ENCODE data around the gene C11orf98.
"Not testable (repeated sequence)": the region's sequence is repeated elsewhere in the genome, so short reads cannot be mapped to it uniquely, and the experiment has no call there.

DNA sequence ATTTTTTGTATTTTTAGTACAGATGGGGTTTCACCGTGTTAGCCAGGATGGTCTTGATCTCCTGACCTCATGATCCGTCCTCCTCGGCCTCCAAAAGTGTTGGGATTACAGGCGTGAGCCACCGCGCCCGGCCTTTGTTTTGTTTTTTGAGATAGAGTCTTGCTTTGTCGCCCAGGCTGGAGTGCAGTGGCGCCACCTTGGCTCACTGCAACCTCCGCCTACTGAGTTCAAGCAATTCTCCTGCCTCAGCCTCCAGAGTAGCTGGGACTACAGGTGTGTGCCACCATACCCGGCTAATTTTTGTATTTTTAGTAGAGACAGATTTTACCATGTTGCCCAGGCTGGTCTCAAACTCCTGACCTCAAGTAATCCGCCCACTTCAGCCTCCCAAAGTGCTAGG is 14.7 kb downstream of the C11orf98 start:
- not testable (repeated sequence) for TF ChIP-seq FOXK2 (IDR thresholded peaks at IDR 0.05); SP1 (IDR thresholded peaks at IDR 0.05); TARDBP (IDR thresholded peaks at IDR 0.05); FOXM1 (IDR thresholded peaks at IDR 0.05; ENCODE audit: borderline replicate concordance); BHLHE40 (IDR thresholded peaks at IDR 0.05; ENCODE audit: borderline replicate concordance); L3MBTL2 (conservative IDR thresholded peaks at IDR 0.05); FOXA1 (IDR thresholded peaks at IDR 0.05)
